ENCODE results near the gene SNCAIP. TPM values are rescaled to one million over a fixed set of nuclear protein-coding genes. Genes with fewer than 3 reads are reported as not detected.
A peak's percentile ranks its signal among the peaks of the same experiment; 100 is the strongest.

Gene SNCAIP
- total RNA-seq, 3 donors from 2014 or later: 1.2 to 4.7 (median 2.7) TPM

- intact Hi-C loops (cut with DNase I, micrococcal nuclease): loop anchor here in 1 of 2 donors (10.0 kb wide), 1 partner anchor 119 kb away; no protein-coding TSS in a partner anchor
- no peaks in the 10 kb centered on the region for H3K4me1 ChIP-seq (ENCODE audit: low read depth)
- no peaks in the 10 kb centered on the region for H3K9me3 ChIP-seq
- TF ChIP-seq CTCF (IDR thresholded peaks at IDR 0.05): no peak
- DNase-seq (no peak), ATAC-seq (no peak)
- H3K36me3 ChIP-seq (ENCODE audit: low read depth): no peaks in the 10 kb centered on the region
- no peak overlapping the region for H3K4me3 ChIP-seq
Observed at GRCh38 chr5:122314036-122314435, 2.0 kb downstream of the SNCAIP start.

GRCh38 chr5:122315521-122315920 lies 3.5 kb downstream of the SNCAIP start:
- Histone ChIP-seq H3K36me3 (ENCODE audit: low read depth) (no peaks in the 10 kb centered on the region), H3K4me1 (ENCODE audit: low read depth) (no peaks in the 10 kb centered on the region), H3K9me3 (no peaks in the 10 kb centered on the region), H3K4me3 (no peak overlapping the region)
- no peak for ATAC-seq
- no peak for DNase-seq
- intact Hi-C loops (cut with DNase I, micrococcal nuclease): loop anchor here in 1 of 2 donors (10.0 kb wide), 1 partner anchor 121 kb away; no protein-coding TSS in a partner anchor
- TF ChIP-seq CTCF (IDR thresholded peaks at IDR 0.05): no peak

- Histone ChIP-seq H3K9me3 (no peaks in the 10 kb centered on the region), H3K36me3 (ENCODE audit: low read depth) (no peaks in the 10 kb centered on the region), H3K4me1 (ENCODE audit: low read depth) (no peaks in the 10 kb centered on the region), H3K4me3 (no peak overlapping the region)
- no peak for TF ChIP-seq CTCF (IDR thresholded peaks at IDR 0.05)
- intact Hi-C loops (cut with DNase I, micrococcal nuclease): loop anchor here in 1 of 2 donors (10.0 kb wide), 1 partner anchor 122 kb away; no protein-coding TSS in a partner anchor
- DNase-seq (no peak), ATAC-seq (peak; percentile 49)
Observed at GRCh38 chr5:122316656-122317055, 4.6 kb downstream of the SNCAIP start.

GRCh38 chr5:122319897-122320296 lies 7.9 kb downstream of the SNCAIP start:
- no peaks in the 10 kb centered on the region for H3K36me3 ChIP-seq (ENCODE audit: low read depth)
- H3K9me3 ChIP-seq: no peaks in the 10 kb centered on the region
- ATAC-seq (no peak), DNase-seq (no peak)
- no peak overlapping the region for H3K4me3 ChIP-seq
- no peaks in the 10 kb centered on the region for H3K4me1 ChIP-seq (ENCODE audit: low read depth)
- intact Hi-C loops (cut with DNase I, micrococcal nuclease): loop anchor here in 1 of 2 donors (10.0 kb wide), 1 partner anchor 125 kb away; no protein-coding TSS in a partner anchor
- no peak for TF ChIP-seq CTCF (IDR thresholded peaks at IDR 0.05)

GRCh38 chr5:122321921-122322320 lies 9.9 kb downstream of the SNCAIP start:
- Histone ChIP-seq H3K9me3 (no peaks in the 10 kb centered on the region), H3K36me3 (ENCODE audit: low read depth) (no peaks in the 10 kb centered on the region), H3K4me3 (no peak overlapping the region), H3K4me1 (ENCODE audit: low read depth) (no peaks in the 10 kb centered on the region)
- DNase-seq: no peak
- TF ChIP-seq CTCF (IDR thresholded peaks at IDR 0.05): no peak
- intact Hi-C loops (cut with DNase I, micrococcal nuclease): no loop called here
- ATAC-seq: no peak

Measured in mucosa of descending colon (tissue), 3 donors.